Adrenal gland (tissue), 12 donors: Measurements from ENCODE around the gene ADAM33. TPM values are rescaled to one million over a fixed set of nuclear protein-coding genes. Genes with fewer than 3 reads are reported as not detected.

Experiments used
- DNase-seq, 7 donors: peaks; one replicate each; pipeline ENCODE4 v3.0.0-alpha.2; 2019 to 2020
- H3K27ac ChIP-seq, 5 donors: fragments of 200-600 bp; sonication (generic) in 4 of 5; 1 replicate in 3 of 5; 2 replicates in 2 of 5; pipeline versions ENCODE4 v1.5.1 to v1.8.0; 2016 to 2020; ENCODE audit warnings: mild to moderate bottlenecking in 1 of 5
- H3K27me3 ChIP-seq: fragments of 200-600 bp; 2 replicates; pipeline ENCODE4 v1.8.0; 2021
- H3K36me3 ChIP-seq, 2 donors: fragments of 200-600 bp; replicated peaks in 1 of 2; 1 replicate in 1 of 2; 2 replicates in 1 of 2; pipeline versions ENCODE4 v1.5.1 to v1.8.0; 2018 to 2022
- H3K4me1 ChIP-seq, 2 donors: fragments of 200-600 bp; replicated peaks in 1 of 2; 1 replicate in 1 of 2; 2 replicates in 1 of 2; pipeline versions ENCODE4 v1.5.1 to v1.8.0; 2018 to 2021
- H3K4me3 ChIP-seq, 4 donors: fragments of 200-600 bp; sonication (generic) in 3 of 4; one replicate each; pipeline ENCODE4 v1.5.1; 2016 to 2018
- H3K9me3 ChIP-seq, 3 donors: fragments of 200-600 bp; sonication (generic) in 1 of 3; replicated peaks in 1 of 3; 1 replicate in 2 of 3; 2 replicates in 1 of 3; pipeline versions ENCODE4 v1.5.1 to v1.8.0; 2016 to 2021
- CTCF ChIP-seq, 6 experiments: fragments of 450-650 bp in 4 of 6; fragments of 200-600 bp in 2 of 6; sonication (generic) in 1 of 6; IDR thresholded peaks; 1 replicate in 5 of 6; 2 replicates in 1 of 6; pipeline versions ENCODE4 v1.5.1 to v1.8.0; 2016 to 2021; ENCODE audit warnings: antibody characterized with exemption in 6 of 6, mild to moderate bottlenecking in 2 of 6, moderate library complexity in 1 of 6
- POLR2A ChIP-seq, 2 donors: fragments of 450-650 bp; IDR thresholded peaks; one replicate each; pipeline ENCODE4 v1.6.1; 2017; ENCODE audit warnings: antibody characterized with exemption in 2 of 2, mild to moderate bottlenecking in 2 of 2, moderate library complexity in 1 of 2
- WGBS, 4 donors: extraction: QIAGEN DNeasy Blood & Tissue Kit in 2 of 4; methylation state at CpG; one replicate each; pipeline versions ENCODE4 v1.1.5 to v1.1.7; 2013 to 2017; 5-methylcytosine and 5-hydroxymethylcytosine counted together
- intact Hi-C, 2 donors: fragments of 100-400 bp; cut with DNase I; formaldehyde crosslinking; loops; one replicate each; pipeline versions ENCODE4 v1.14.1 to v1.15.0; 2022 to 2023
- polyA plus RNA-seq, 3 donors: library from polyadenylated mRNA; stranded (reverse); fragments of 200-250 nt in 2 of 3; fragments of 350-450 nt in 1 of 3; fragmentation: Illumina TruSeq in 1 of 3; extraction: RNeasy Lipid Tissue Mini Kit (QIAGEN cat#74804) in 1 of 3; gene quantifications; one replicate each; pipeline ENCODE4 v1.2.3, GENCODE V29; 2013 to 2014
- total RNA-seq, 9 donors: library from RNA; depleted of rRNA in 4 of 9; stranded (reverse); fragments of >200 nt in 4 of 9; fragments of 120-200 nt in 1 of 9; fragmentation: NEBNext Ultra II Directional in 1 of 9; extraction: Animal tissue kit (Norgen Biotek cat#: 25700) in 1 of 9; gene quantifications; one replicate each; pipeline versions ENCODE4 v1.1.0 to v1.2.4, GENCODE V29; 2013 to 2023
- donor health status: healthy with polysubstance abuse.
- donor health status: Bipolar disorder and iron deficiency.
- donor health status: DM: yes; HTN: yes; CAD: no.
- donor health status: DM: no; HTN: no; CAD: no.
- donor health status: DM: no; HTN: no; CAD: no.
- donor health status: DM: yes; HTN: yes; CAD: no.

Gene ADAM33
- total and polyA plus RNA-seq, 12 donors: 0.42 to 65.0 (median 2.0) TPM

GRCh38 chr20:3729378-3729777 lies 47.6 kb upstream of the ADAM33 start:
- H3K9me3 ChIP-seq: no peaks in the 10 kb centered on the region
- intact Hi-C loops: no loop called here
- H3K4me3 ChIP-seq: no peak overlapping the region
- WGBS, 4 donors: 79 to 95% (median 84%) methylated on average over 5 to 6 of the region's 6 CpGs
- no peaks in the 10 kb centered on the region for H3K36me3 ChIP-seq
- H3K4me1 ChIP-seq: no peaks in the 10 kb centered on the region
- peaks cover 6% of the 10 kb centered on the region for H3K27me3 ChIP-seq
- no peak for TF ChIP-seq CTCF (IDR thresholded peaks at IDR 0.05)
- no peak for TF ChIP-seq POLR2A (IDR thresholded peaks at IDR 0.05)
- no peak for DNase-seq
- no peak overlapping the region for H3K27ac ChIP-seq

- Histone ChIP-seq H3K27ac (no peak overlapping the region), H3K27me3 (peaks cover 6% of the 10 kb centered on the region), H3K4me3 (no peak overlapping the region), H3K36me3 (no peaks in the 10 kb centered on the region), H3K9me3 (no peaks in the 10 kb centered on the region), H3K4me1 (no peaks in the 10 kb centered on the region)
- DNase-seq: no peak
- intact Hi-C loops: no loop called here
- WGBS, 4 donors: 82 to 91% (median 83%) methylated on average over 1 to 3 of the region's 3 CpGs; no CpG with 5 or more reads in 1 of the 4 donors
- TF ChIP-seq POLR2A (IDR thresholded peaks at IDR 0.05) (no peak), CTCF (IDR thresholded peaks at IDR 0.05) (no peak)
These were observed 47.1 kb upstream of the ADAM33 start for GRCh38 chr20:3728876-3729275.

- Histone ChIP-seq H3K4me1 (no peaks in the 10 kb centered on the region), H3K36me3 (no peaks in the 10 kb centered on the region), H3K27ac (no peak overlapping the region), H3K9me3 (no peaks in the 10 kb centered on the region), H3K27me3 (peaks cover 6% of the 10 kb centered on the region), H3K4me3 (no peak overlapping the region)
- intact Hi-C loops: no loop called here
- WGBS, 4 donors: 82 to 92% (median 86%) methylated on average over 4 to 5 of the region's 5 CpGs
- no peak for DNase-seq
- TF ChIP-seq POLR2A (IDR thresholded peaks at IDR 0.05) (no peak), CTCF (IDR thresholded peaks at IDR 0.05) (no peak)
These were observed 46.5 kb upstream of the ADAM33 start for GRCh38 chr20:3728354-3728753.

- no peak for TF ChIP-seq POLR2A (IDR thresholded peaks at IDR 0.05)
- no peak for TF ChIP-seq CTCF (IDR thresholded peaks at IDR 0.05)
- H3K4me3 ChIP-seq: no peak overlapping the region
- H3K36me3 ChIP-seq: no peaks in the 10 kb centered on the region
- H3K4me1 ChIP-seq: no peaks in the 10 kb centered on the region
- no peaks in the 10 kb centered on the region for H3K27me3 ChIP-seq
- DNase-seq: no peak
- no peak overlapping the region for H3K27ac ChIP-seq
- intact Hi-C loops: no loop called here
- no peaks in the 10 kb centered on the region for H3K9me3 ChIP-seq
- 34 to 40% (median 39%) methylated on average over 11 of the region's 11 CpGs for whole genome bisulfite sequencing, 4 donors
These were observed 45.7 kb upstream of the ADAM33 start for GRCh38 chr20:3727401-3728021.
